ENCODE measurements around the gene MAGI2. TPM values are rescaled to one million over a fixed set of nuclear protein-coding genes. Genes with fewer than 3 reads are reported as not detected.

The MAGI2 gene
- total RNA-seq, 1 donor from 2014 or later = 13.3 TPM

GRCh38 chr7:78690174-78690573 is 763.3 kb downstream of the MAGI2 start:
- Mint-ChIP-seq H3K27me3 (no peaks in the 10 kb centered on the region), H3K4me1 (ENCODE audit: unreplicated experiment) (no peaks in the 10 kb centered on the region), H3K27ac (no peak overlapping the region), H3K4me3 (no peak overlapping the region), H3K9me3 (no peaks in the 10 kb centered on the region), H3K36me3 (no peaks in the 10 kb centered on the region)
- TF ChIP-seq CTCF (conservative IDR thresholded peaks at IDR 0.05) = no peak
- DNase-seq (ENCODE audit: extremely low spot score, unreplicated experiment) = no peak

GRCh38 chr7:78688376-78688775 is 765.1 kb downstream of the MAGI2 start:
- Mint-ChIP-seq H3K27me3 (no peaks in the 10 kb centered on the region), H3K4me1 (ENCODE audit: unreplicated experiment) (no peaks in the 10 kb centered on the region), H3K4me3 (no peak overlapping the region), H3K36me3 (no peaks in the 10 kb centered on the region), H3K9me3 (no peaks in the 10 kb centered on the region), H3K27ac (no peak overlapping the region)
- TF ChIP-seq CTCF (conservative IDR thresholded peaks at IDR 0.05) = no peak
- DNase-seq (ENCODE audit: extremely low spot score, unreplicated experiment) = no peak

GRCh38 chr7:78686189-78686588 is 767.3 kb downstream of the MAGI2 start:
- no peak for DNase-seq (ENCODE audit: extremely low spot score, unreplicated experiment)
- Mint-ChIP-seq H3K9me3 (no peaks in the 10 kb centered on the region), H3K27me3 (no peaks in the 10 kb centered on the region), H3K27ac (no peak overlapping the region), H3K4me3 (no peak overlapping the region), H3K36me3 (no peaks in the 10 kb centered on the region), H3K4me1 (ENCODE audit: unreplicated experiment) (no peaks in the 10 kb centered on the region)
- TF ChIP-seq CTCF (conservative IDR thresholded peaks at IDR 0.05) = no peak

- no peak overlapping the region for H3K27ac Mint-ChIP-seq
These were observed 769.3 kb downstream of the MAGI2 start for GRCh38 chr7:78684201-78684600.

GRCh38 chr7:78683566-78683965 is 769.9 kb downstream of the MAGI2 start:
- Mint-ChIP-seq H3K4me3 (no peak overlapping the region), H3K4me1 (ENCODE audit: unreplicated experiment) (no peaks in the 10 kb centered on the region), H3K9me3 (no peaks in the 10 kb centered on the region), H3K36me3 (no peaks in the 10 kb centered on the region), H3K27ac (no peak overlapping the region), H3K27me3 (no peaks in the 10 kb centered on the region)
- no peak for DNase-seq (ENCODE audit: extremely low spot score, unreplicated experiment)
- no peak for TF ChIP-seq CTCF (conservative IDR thresholded peaks at IDR 0.05)

More at GRCh38 chr7:78684201-78684600, 769.3 kb downstream of the MAGI2 start:
- no peak for TF ChIP-seq CTCF (conservative IDR thresholded peaks at IDR 0.05)
- Mint-ChIP-seq H3K4me1 (ENCODE audit: unreplicated experiment) (no peaks in the 10 kb centered on the region), H3K4me3 (no peak overlapping the region), H3K27me3 (no peaks in the 10 kb centered on the region), H3K36me3 (no peaks in the 10 kb centered on the region), H3K9me3 (no peaks in the 10 kb centered on the region)
- no peak for DNase-seq (ENCODE audit: extremely low spot score, unreplicated experiment)
